B cell (primary cell): ENCODE measurements around the gene PTGES2. TPM values are rescaled to one million over a fixed set of nuclear protein-coding genes. Genes with fewer than 3 reads are reported as not detected.

Experiments used
- ATAC-seq: fragments of 200-7000 bp; cut with Tn5 transposase; one replicate; pipeline ENCODE4 v1.10.0; 2021; ENCODE audit warnings: low read depth, mild to moderate bottlenecking, moderate number of reproducible peaks, moderate library complexity
- CTCF ChIA-PET: fragments of 350-600 bp; sonication (Branson Sonifier 250); formaldehyde crosslinking; loops from one replicate; lab custom pipeline; 2021; ENCODE audit warnings: antibody characterized with exemption, inconsistent platforms; lab: Charles Lee
- POLR2A ChIA-PET: fragments of 350-600 bp; sonication (Branson Sonifier 250); formaldehyde crosslinking; loops from one replicate; lab custom pipeline; 2021; ENCODE audit warnings: antibody characterized with exemption; lab: Charles Lee
- DNase-seq: peaks from one replicate; pipeline ENCODE4 v3.0.0; 2013
- H2AFZ ChIP-seq: 2 replicates; pipeline ENCODE4 v1.6.1; 2012; ENCODE audit warnings: mild to moderate bottlenecking, low read depth, low read length; ENCODE audit not compliant: insufficient read depth, poor library complexity, severe bottlenecking
- H3K27ac ChIP-seq, 2 donors: 1 replicate in 1 of 2; 2 replicates in 1 of 2; pipeline ENCODE4 v1.5.1; 2012 to 2013; ENCODE audit warnings: low read length in 2 of 2, mild to moderate bottlenecking in 2 of 2, moderate library complexity in 1 of 2
- H3K27me3 ChIP-seq, 4 experiments: fragments of 200-600 bp in 1 of 4; sonication (generic) in 1 of 4; replicated peaks in 1 of 4; 1 replicate in 2 of 4; 2 replicates in 2 of 4; pipeline versions ENCODE4 v1.6.1 to v1.7.0; 2013 to 2016; ENCODE audit warnings: low read length in 3 of 4, mild to moderate bottlenecking in 2 of 4, mixed read lengths in 1 of 4, moderate library complexity in 1 of 4; ENCODE audit not compliant: insufficient read depth in 4 of 4, control insufficient read depth in 3 of 4; ENCODE audit errors: control extremely low read depth in 1 of 4
- H3K36me3 ChIP-seq, 2 experiments: replicated peaks in 1 of 2; 1 replicate in 1 of 2; 2 replicates in 1 of 2; pipeline versions ENCODE4 v1.6.1 to v1.7.1; 2013; ENCODE audit warnings: low read length in 1 of 2; ENCODE audit not compliant: insufficient read depth in 2 of 2, control insufficient read depth in 1 of 2; ENCODE audit errors: control extremely low read depth in 1 of 2, extremely low read depth in 1 of 2
- H3K4me1 ChIP-seq, 2 donors: fragments of 200-600 bp in 1 of 2; sonication (generic) in 1 of 2; 1 replicate in 1 of 2; 2 replicates in 1 of 2; pipeline versions ENCODE4 v1.5.1 to v1.6.1; 2013 to 2017; ENCODE audit warnings: low read length in 2 of 2; ENCODE audit not compliant: control insufficient read depth in 2 of 2, insufficient read depth in 2 of 2
- H3K4me2 ChIP-seq: replicated peaks from 2 replicates; pipeline ENCODE3; 2012; ENCODE audit warnings: mild to moderate bottlenecking, low read depth, low read length; ENCODE audit not compliant: poor library complexity, severe bottlenecking
- H3K4me3 ChIP-seq, 5 experiments: fragments of 200-600 bp in 1 of 5; sonication (generic) in 1 of 5; 1 replicate in 3 of 5; 2 replicates in 2 of 5; pipeline versions ENCODE4 v1.5.1 to v1.7.0; 2011 to 2016; ENCODE audit warnings: low read length in 4 of 5, mild to moderate bottlenecking in 4 of 5, low read depth in 2 of 5, control low read depth in 1 of 5, moderate library complexity in 1 of 5; ENCODE audit not compliant: insufficient read depth in 1 of 5; ENCODE audit errors: control extremely low read depth in 1 of 5, extremely low read depth in 1 of 5
- H3K79me2 ChIP-seq: fragments of 200-600 bp; sonication (generic); one replicate; pipeline ENCODE4 v1.6.0; 2016; ENCODE audit warnings: low read length; ENCODE audit not compliant: control insufficient read depth, insufficient read depth
- H3K9ac ChIP-seq: fragments of 200-600 bp; sonication (generic); 2 replicates; pipeline ENCODE4 v1.6.1; 2017; ENCODE audit warnings: mild to moderate bottlenecking, low read length, moderate library complexity
- H3K9me3 ChIP-seq, 3 donors: one replicate each; pipeline versions ENCODE4 v1.6.1 to v1.7.1; 2013; ENCODE audit warnings: low read length in 2 of 3; ENCODE audit not compliant: control insufficient read depth in 2 of 3, insufficient read depth in 1 of 3; ENCODE audit errors: control extremely low read depth in 1 of 3
- H4K20me1 ChIP-seq: 2 replicates; pipeline ENCODE4 v1.6.0; 2012; ENCODE audit warnings: mild to moderate bottlenecking, low read length; ENCODE audit not compliant: insufficient read depth, control insufficient read depth, poor library complexity, severe bottlenecking
- H3K27ac Mint-ChIP-seq: one replicate; pipeline ENCODE4 v1.8.0; 2021; ENCODE audit warnings: mixed read lengths
- H3K27me3 Mint-ChIP-seq: one replicate; pipeline ENCODE4 v1.8.0; 2021; ENCODE audit warnings: mixed read lengths
- H3K4me1 Mint-ChIP-seq: one replicate; pipeline ENCODE4 v1.8.0; 2021; ENCODE audit warnings: mixed read lengths
- H3K4me3 Mint-ChIP-seq: one replicate; pipeline ENCODE4 v1.8.0; 2021; ENCODE audit warnings: mixed read lengths
- H3K9me3 Mint-ChIP-seq: one replicate; pipeline ENCODE4 v1.8.0; 2022; ENCODE audit warnings: mixed read lengths; ENCODE audit not compliant: insufficient read depth
- EZH2 ChIP-seq: IDR thresholded peaks from 2 replicates; pipeline ENCODE4 v1.6.1; 2012; ENCODE audit warnings: borderline replicate concordance, low read depth, mild to moderate bottlenecking, moderate library complexity, low read length; ENCODE audit not compliant: insufficient read depth, poor library complexity, severe bottlenecking
- WGBS: methylation state at CpG from one replicate; pipeline ENCODE4 v1.1.5; 2013; ENCODE audit warnings: missing lambda C conversion rate; ENCODE audit not compliant: insufficient coverage; 5-methylcytosine and 5-hydroxymethylcytosine counted together
- intact Hi-C: fragments of 100-400 bp; cut with micrococcal nuclease; formaldehyde crosslinking; loops from one replicate; pipeline ENCODE4 v1.10.0; 2022
- polyA plus RNA-seq: library from polyadenylated mRNA; depleted of rRNA; stranded (reverse); fragments of >200 nt; gene quantifications from 2 replicates; pipeline ENCODE4 v1.2.3, GENCODE V29; 2012
- total RNA-seq, 2 donors: library from RNA; stranded (reverse); fragments of 120-200 nt in 1 of 2; gene quantifications; 1 replicate in 1 of 2; 2 replicates in 1 of 2; pipeline versions ENCODE4 v1.2.3 to v1.2.4, GENCODE V29; 2013 to 2022
- TF ChIP-seq, protein P1 (sequence below): fragments of 200-600 bp; IDR thresholded peaks from one replicate; pipeline ENCODE4 v1.8.0; 2022; ENCODE audit warnings: antibody characterized with exemption, mild to moderate bottlenecking

The PTGES2 gene
- total and polyA plus RNA-seq, 2 donors (not counting 1 experiment from before 2014, with no cell fraction given), result 77.8 to 113 TPM

DNA sequence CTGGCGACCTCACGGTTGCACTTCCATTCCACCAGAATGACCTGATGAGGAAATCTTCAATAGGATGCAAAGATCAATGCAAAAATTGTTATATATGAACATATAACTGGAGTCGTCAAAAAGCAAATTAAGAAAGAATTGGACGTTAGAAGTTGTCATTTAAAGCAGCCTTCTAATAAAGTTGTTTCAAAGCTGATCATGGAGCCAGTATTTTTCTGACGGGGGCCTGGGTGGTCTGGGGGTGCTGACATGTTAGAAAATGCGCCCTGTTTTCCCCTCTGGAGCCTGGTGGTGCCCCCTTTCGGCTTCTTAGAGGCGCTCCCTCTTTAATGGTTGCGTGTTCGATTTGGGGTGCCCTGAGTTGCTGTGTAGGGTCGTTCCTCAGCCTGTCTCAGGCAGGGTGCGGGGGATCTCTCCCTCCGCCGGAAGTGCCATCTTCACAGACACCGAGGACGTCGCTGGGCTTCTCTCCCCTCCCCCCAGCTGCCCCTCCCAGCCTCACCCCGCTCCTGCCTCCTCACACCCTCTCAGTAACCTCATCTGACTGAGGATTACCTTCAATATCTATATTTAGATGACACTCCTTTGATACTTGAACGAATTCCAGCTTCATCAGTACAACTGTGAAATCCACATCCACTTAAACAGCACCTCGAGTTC is 18.3 kb downstream of the PTGES2 start:
- Histone ChIP-seq H2AFZ (no peak overlapping the region), H3K4me2 (no peak overlapping the region), H3K4me1 (peaks cover 0 to under 1% of the 10 kb centered on the region in 2 donors), H3K4me3 (no peak overlapping the region), H3K79me2 (peaks cover 6% of the 10 kb centered on the region), H3K9ac (no peak overlapping the region), H3K9me3 (no peaks in the 10 kb centered on the region), H4K20me1 (peaks cover 20% of the 10 kb centered on the region), H3K27me3 (no peaks in the 10 kb centered on the region), H3K36me3 (peaks cover 9 to 49% of the 10 kb centered on the region in 2 experiments), H3K27ac (no peak overlapping the region)
- Mint-ChIP-seq H3K27me3 (no peaks in the 10 kb centered on the region), H3K9me3 (no peaks in the 10 kb centered on the region), H3K4me1 (peaks cover 8% of the 10 kb centered on the region), H3K4me3 (no peak overlapping the region), H3K27ac (no peak overlapping the region)
- ATAC-seq, result no peak
- TF ChIP-seq, protein P1, sequence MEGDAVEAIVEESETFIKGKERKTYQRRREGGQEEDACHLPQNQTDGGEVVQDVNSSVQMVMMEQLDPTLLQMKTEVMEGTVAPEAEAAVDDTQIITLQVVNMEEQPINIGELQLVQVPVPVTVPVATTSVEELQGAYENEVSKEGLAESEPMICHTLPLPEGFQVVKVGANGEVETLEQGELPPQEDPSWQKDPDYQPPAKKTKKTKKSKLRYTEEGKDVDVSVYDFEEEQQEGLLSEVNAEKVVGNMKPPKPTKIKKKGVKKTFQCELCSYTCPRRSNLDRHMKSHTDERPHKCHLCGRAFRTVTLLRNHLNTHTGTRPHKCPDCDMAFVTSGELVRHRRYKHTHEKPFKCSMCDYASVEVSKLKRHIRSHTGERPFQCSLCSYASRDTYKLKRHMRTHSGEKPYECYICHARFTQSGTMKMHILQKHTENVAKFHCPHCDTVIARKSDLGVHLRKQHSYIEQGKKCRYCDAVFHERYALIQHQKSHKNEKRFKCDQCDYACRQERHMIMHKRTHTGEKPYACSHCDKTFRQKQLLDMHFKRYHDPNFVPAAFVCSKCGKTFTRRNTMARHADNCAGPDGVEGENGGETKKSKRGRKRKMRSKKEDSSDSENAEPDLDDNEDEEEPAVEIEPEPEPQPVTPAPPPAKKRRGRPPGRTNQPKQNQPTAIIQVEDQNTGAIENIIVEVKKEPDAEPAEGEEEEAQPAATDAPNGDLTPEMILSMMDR, result no peak
- no peak for TF ChIP-seq EZH2
- DNase-seq, result no peak
- 93% methylated on average over 14 of the region's 20 CpGs for WGBS
- ChIA-PET CTCF (interaction anchor here (0.9 kb wide), 1 partner anchor 148 kb away, joined by 3 read pairs; no protein-coding TSS in a partner anchor), POLR2A (no interaction called here)
- intact Hi-C loops, result no loop called here

DNA sequence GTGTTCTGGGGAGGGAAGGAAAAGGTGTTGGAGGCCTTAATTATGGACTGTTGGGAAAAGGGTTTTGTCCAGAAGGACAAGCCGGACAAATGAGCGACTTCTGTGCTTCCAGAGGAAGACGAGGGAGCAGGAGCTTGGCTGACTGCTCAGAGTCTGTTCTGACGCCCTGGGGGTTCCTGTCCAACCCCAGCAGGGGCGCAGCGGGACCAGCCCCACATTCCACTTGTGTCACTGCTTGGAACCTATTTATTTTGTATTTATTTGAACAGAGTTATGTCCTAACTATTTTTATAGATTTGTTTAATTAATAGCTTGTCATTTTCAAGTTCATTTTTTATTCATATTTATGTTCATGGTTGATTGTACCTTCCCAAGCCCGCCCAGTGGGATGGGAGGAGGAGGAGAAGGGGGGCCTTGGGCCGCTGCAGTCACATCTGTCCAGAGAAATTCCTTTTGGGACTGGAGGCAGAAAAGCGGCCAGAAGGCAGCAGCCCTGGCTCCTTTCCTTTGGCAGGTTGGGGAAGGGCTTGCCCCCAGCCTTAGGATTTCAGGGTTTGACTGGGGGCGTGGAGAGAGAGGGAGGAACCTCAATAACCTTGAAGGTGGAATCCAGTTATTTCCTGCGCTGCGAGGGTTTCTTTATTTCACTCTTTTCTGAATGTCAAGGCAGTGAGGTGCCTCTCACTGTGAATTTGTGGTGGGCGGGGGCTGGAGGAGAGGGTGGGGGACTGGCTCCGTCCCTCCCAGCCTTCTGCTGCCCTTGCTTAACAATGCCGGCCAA is 19.1 kb downstream of the PTGES2 start:
- ChIA-PET POLR2A (no interaction called here), CTCF (no interaction called here)
- 97% methylated on average over 9 of the region's 15 CpGs for WGBS
- no peak overlapping the region for H3K4me3 Mint-ChIP-seq
- Histone ChIP-seq H3K27ac (no peak overlapping the region), H3K9me3 (no peaks in the 10 kb centered on the region), H3K9ac (no peak overlapping the region), H4K20me1 (peaks cover 25% of the 10 kb centered on the region), H3K4me3 (no peak overlapping the region), H2AFZ (no peak overlapping the region), H3K27me3 (no peaks in the 10 kb centered on the region), H3K4me2 (no peak overlapping the region), H3K36me3 (peaks cover 9 to 51% of the 10 kb centered on the region in 2 experiments), H3K79me2 (peaks cover 9% of the 10 kb centered on the region), H3K4me1 (no peaks in the 10 kb centered on the region)
- TF ChIP-seq, protein P1, result no peak
- no peak for TF ChIP-seq EZH2
- intact Hi-C loops, result no loop called here
- peaks cover 6% of the 10 kb centered on the region for H3K4me1 Mint-ChIP-seq
- H3K27me3 Mint-ChIP-seq, result no peaks in the 10 kb centered on the region
- H3K9me3 Mint-ChIP-seq, result no peaks in the 10 kb centered on the region
- DNase-seq (no peak), ATAC-seq (no peak)
- H3K27ac Mint-ChIP-seq, result no peak overlapping the region
